NCI-H345 (cell line): ENCODE results near the gene FLRT1.

Experiments used
- DNase-seq: peaks from one replicate; lab custom pipeline; 2025; lab: John Stamatoyannopoulos, UW

The FLRT1 gene

GRCh38 chr11:64023712-64024710, 11.7 kb upstream of the FLRT1 start:
- DNase-seq: no peak

- DNase-seq: no peak
Observed at GRCh38 chr11:64025205-64025604, 10.5 kb upstream of the FLRT1 start.

DNA sequence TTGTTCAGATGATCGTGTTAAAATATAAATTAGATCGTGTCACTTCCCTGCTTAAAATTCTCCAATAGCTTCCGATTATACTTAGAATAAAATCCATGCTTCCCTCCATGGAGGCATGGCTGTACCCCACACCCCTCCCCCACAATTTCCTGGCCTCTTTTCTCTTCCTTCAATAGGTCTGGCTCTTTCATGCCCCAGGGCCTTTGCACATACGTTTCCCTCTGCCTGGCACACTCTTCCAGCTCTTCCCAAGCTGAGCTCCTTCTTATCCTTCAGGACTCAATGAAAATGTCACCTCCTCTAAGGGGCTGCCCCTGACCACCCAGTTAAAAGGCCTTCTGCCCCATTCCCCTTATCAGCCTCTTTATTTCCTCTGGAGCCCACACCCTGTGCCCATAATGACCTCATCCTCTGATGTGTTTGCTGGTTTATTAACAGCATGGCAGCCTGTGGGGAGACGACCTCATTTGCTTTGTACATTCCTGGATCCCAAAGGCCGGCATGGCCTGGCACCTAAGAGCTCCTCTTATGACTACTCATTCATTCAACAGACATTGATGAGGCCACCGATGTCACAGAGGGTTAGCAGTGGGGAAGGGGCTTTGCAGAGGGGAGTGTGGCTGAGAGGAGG, 9.0 kb upstream of the FLRT1 start:
- no peak for DNase-seq

- DNase-seq: no peak
Observed at GRCh38 chr11:64027651-64028397, 7.9 kb upstream of the FLRT1 start.

DNA sequence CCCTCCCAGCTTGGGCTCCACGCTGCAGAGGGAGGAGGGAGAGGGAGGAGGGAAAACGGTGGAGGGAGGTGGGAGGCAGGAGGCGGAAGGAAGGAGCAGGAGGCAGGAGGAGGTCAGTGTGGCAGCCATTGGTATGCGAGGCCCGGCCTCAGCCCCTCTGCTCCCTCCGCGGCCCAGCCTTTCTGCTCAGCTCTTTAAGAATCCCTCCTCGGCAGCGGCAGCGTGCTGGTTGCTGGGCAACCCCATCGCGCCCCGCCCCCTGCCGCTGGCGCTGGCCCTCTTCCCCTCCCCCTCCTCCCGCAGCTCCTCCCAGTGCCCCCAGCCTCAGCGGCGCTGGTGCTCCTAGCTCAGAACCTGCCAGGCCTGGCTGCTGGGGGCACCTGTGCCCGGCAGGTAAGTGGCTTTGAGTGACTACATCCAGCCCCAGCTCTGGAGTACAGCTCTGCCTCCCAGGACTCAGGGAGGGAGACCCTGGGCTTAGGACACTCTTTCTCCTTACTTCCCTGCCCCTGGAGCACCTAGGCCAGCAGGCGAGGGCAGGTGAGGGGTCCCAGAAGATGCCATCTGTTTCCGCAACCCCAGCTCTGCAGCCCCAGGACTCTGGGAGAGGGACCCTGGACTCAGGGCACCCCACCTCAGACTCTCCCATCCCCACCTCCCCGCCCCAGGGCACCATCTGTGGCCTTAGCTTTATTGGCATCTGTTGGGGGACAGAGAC, 7.2 kb upstream of the FLRT1 start:
- DNase-seq: peak; percentile 63

DNA sequence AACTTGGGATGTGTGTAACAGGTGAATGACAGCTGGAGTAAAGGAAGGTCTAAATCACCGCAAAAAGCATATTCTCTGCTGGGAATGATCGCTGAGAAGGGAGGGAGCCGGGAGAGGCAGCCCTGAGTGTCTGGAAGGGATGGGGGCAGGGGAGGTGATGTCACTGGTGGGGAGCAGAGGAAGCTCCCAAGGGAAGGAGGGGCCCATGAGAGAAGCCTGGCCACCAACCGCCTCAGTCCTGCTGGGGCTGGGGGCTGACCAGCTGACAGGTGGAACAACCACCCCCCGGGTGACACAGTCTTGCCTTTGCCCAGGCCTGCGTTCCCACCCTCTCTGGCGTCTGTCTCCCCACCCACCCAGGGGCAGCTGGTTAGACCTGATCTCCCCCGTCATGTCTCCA, 6.0 kb upstream of the FLRT1 start:
- DNase-seq: no peak

DNA sequence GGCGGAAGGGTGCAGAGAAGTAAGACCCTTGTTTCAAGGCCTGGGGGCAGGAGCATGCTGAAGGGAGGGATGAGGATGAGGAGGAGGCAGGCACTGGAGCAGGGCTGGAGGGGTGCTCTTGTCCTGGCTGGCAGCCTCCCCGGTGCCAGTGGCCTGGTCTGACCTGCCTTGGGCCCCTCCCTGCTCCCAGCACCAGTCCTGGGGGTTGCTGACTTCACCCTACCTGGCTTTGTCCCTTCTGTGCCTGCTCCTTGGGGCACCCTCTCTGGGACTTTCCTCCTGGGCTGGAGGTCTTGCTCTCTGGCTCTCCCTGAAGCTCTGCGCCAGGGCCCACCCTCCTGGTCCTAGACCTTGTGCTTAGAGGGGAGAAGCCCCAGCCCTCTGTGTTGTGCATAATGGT, 4.7 kb upstream of the FLRT1 start:
- DNase-seq: no peak

GRCh38 chr11:64032050-64032449, 3.7 kb upstream of the FLRT1 start:
- no peak for DNase-seq

- no peak for DNase-seq
Observed at GRCh38 chr11:64034411-64034811, 1.3 kb upstream of the FLRT1 start.

- DNase-seq: no peak
Observed at GRCh38 chr11:64035081-64035524, 628 bp upstream of the FLRT1 start.

DNA sequence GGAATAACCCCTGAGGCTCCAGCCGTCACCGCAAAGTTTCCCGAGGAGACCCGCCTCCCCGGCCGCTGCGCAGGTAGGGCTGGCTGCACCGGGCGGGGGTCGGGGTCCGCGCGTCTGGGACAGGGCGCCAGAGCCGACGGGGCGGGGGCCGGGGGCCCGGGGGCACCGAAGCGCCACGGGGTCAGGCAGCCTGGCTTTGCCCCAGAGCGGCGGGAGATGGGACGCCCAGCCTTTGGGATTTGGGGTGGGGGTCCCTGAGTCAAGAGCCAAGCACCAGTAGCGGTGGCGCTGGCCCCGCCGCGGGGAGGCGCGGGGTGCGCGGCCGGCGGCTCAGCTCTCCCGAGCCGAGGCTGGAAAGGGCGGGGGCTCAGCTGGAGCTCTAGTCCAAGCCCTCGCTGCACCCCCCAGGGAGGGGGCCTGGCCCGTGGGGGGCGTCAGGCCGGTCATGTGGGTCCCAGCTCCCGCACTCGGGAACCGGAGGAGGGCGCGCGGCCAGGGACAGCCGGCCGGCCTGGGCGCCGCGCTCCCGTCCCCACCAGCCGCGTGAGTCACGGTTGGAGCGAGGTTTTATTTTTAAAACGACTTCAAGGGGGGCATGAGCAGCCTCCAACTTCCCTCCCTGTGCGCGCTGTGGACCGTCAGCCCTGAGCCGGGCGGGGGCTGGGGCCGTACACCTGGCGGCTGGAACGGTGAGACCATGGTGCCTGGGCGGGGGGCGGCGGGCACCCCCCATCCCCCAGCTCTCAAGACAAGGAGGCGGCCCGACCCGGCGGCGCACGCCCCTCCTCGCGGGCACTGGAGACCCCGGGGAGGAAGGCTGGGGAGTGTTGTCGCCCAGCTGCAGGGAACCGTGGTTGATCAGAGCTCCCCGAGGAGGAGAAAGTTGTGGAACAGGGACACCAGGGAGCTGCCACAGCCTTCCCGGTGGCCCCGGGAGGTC, 626 bp downstream of the FLRT1 start:
- peak; percentile 45 for DNase-seq

DNA sequence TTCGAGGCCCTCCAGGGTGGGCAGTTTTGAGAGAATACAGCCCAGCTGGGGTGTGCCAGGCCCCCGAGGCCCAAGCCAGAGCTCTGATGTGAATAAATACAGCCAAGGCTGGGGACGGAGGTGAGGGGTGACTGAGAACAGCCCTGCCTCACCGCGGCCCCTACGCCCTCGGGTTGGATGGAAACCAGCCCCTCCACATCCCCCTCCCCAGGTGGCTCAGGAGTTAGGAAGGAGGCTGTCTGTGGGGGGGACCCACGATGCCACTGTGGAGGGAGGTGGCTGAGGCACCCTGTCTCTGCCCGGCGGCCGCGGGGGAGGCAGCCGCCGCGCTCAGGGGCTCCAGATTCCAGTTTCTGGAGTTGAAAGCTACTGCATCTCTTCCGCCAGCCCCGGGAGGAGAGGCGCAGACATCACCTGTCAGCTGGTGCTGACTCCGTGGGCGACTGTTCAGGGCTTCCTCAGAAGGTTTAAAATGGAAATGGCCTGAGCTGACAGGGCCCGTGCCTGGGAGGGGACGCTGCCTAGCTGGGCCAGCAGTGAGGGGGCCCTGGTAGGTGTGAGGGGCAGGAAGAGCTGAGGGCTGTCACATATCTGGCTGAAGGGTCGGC, 1.4 kb downstream of the FLRT1 start:
- DNase-seq: no peak

- DNase-seq: no peak
Observed at GRCh38 chr11:64038500-64038899, 2.8 kb downstream of the FLRT1 start.

- DNase-seq: no peak
Observed at GRCh38 chr11:64039012-64039665, 3.4 kb downstream of the FLRT1 start.

- DNase-seq: no peak
Observed at GRCh38 chr11:64040684-64041322, 5.1 kb downstream of the FLRT1 start.

DNA sequence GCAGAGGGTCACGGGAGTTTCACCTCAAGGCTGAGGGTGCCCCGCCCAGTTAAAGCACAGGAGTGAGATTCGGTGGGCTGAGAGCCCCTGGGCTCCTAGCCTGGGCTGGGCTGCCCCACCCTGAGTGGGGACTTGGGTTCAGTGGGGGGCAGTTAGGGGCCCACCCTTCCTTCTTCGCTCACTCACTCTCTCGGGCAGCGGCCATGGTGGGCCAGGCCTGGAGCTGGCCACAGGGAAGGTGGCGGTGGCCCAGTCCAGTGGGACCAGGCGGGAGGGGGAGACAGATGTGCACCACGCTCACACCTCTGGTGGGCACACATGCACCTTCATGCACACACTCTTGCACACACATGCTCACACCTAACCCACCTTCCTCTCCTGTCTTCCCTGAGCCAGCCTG, 6.1 kb downstream of the FLRT1 start:
- DNase-seq: no peak

DNA sequence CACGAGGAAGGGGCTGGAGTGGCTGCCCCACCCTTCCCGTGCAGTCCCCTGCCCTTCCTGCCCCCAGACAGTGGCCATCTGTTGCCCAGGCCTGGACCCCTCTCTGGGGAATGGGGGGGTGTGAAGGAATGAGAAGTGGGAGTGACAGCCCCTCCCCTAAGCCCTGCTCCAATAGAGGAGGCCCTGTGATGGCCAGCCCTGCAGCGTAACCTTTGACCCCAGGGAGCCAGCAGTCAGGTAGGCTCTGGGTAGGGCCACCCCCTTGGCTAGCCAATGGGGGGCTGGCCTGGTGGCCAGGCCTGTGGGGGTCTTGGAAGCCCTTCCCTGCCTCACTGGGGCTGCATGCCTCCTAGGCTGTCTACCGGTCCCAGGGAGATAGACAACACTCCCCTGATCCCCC, 6.6 kb downstream of the FLRT1 start:
- no peak for DNase-seq

DNA sequence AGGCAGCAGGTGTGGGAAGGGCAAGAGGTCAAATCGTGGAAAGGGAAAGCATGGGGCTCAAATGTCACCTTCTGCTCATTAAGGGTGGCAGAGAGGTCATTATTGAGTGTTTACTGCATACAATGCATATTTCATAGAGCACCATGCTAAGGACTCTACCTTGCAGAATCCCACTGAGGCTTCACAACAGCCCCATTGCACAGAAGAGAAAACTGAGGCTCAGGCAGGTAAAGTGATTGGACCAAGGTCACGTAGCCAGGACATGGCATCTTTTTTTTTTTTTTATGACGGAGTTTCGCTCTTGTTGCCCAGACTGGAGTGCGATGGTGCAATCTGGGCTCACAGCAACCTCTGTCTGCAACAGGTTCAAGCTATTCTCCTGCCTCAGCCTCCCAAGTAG, 7.8 kb downstream of the FLRT1 start:
- no peak for DNase-seq

DNA sequence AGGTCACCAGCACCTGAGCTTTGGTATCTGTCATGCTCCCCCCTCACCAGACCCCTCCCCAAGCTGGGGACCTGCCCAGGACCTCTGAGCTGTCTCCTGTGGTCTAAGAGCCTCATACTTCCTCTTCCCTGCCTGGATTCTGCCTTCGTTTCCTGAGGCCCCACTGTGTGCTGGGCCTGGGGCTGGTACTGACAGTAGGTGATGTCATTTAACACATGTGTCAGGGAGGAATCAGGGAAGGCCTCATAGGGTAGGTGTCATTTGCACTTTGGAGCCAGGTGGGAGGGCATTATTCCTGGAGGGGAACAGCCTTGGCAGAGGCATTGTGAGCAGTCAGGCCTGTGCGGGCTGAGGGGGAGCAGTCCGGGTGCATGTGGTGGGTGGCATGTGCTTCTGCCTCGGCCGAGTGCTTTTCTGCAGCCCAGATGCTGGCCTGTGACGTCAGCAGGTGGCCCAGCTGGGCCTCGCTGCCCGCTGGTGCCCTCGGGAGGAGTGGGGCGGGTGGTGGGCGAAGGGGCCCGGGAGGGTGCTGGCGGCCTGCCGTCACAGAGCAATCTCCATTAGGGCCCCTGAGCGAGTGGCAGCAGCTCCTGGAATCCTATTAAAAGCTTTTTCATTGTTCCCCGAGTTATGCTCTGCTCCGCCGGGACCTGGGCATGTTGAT, 9.1 kb downstream of the FLRT1 start:
- DNase-seq: peak; percentile 48
